Fibroblast of skin of back (primary cell): Measurements from ENCODE around the gene PSMD13.
A peak's percentile ranks its signal among the peaks of the same experiment; 100 is the strongest.

Experiments used
- DNase-seq: peaks from one replicate; pipeline ENCODE4 v3.0.0-alpha.2; 2013

The PSMD13 gene

DNA sequence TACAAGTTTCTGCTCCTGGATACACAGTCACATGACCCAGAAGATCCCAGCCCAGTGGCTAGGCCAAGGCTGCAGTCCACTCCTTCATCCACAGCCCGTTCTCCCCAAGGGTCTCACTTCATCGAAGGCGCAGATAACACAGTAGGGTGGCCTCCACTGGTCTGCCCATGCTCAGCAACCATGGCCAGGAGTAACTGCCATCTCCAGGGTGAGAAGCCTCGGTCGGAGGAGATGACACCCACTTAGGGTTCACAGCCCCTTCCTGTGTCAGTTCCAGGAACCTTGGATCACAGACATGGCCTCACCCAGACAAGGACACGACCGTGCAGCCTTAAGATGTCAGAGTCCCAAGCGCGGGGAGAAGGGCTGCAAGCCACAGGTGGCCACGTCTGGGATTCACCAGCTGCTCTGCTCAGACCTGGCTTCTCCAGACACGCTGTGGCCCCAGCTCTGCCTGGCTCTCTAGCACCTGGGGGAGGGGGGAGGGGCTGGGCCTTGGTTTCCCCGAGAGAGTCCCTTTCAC, 32.1 kb upstream of the PSMD13 start:
- no peak for DNase-seq

DNA sequence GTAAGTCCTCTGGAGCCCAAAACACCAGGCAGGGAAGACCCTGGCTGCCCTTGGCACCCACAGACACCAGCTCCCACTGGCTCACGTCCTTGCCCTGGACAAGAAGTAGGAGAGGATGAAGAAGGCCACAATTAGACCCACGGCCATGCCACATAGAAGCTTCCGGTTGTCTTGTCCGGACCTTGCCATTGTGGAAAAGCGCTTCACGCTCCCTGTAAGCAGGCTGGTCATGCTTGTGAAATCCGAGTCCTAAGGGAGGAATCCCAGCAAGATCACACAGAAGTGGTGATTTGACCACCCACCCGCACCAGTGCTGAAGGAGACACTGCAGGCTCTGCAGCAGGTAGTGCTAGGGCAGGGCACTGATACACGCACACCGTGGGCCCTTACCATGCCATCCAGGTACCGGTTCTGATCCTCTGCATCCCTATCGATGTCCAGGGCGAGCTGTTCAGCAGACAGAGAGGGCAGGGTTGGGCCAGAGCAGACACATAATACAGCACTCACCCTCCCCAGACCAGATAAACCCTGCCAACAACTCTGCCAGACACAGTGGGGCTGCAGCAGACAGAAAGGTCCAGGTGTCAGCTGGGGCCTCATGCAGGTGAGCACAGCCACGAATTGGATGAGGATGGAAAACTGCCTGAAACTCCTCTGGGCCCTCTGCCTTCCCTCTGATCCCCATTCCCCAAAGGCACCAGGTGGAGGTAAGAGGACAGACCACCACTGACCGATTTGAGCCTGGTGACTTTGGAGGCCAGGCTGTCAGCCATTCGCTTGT, 31.4 kb upstream of the PSMD13 start:
- DNase-seq = no peak

DNA sequence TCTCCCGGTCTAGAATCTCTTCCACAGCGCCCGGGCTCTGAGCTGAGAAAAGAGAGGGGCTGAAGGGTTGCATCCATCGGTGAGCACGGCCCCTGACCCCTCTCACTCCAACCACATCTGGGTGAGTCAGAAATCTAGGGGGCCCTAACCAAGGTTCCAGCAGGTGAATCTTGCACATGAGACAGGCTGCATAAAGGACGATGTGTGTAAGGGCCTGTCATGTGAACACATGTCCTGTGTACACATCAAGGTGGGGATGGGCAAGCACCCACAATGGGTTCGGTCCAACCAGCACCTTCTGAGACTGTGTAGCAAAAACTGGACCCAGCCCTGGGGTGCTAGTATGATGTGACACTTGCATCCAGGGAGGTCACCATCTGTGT, 30.8 kb upstream of the PSMD13 start:
- no peak for DNase-seq

DNA sequence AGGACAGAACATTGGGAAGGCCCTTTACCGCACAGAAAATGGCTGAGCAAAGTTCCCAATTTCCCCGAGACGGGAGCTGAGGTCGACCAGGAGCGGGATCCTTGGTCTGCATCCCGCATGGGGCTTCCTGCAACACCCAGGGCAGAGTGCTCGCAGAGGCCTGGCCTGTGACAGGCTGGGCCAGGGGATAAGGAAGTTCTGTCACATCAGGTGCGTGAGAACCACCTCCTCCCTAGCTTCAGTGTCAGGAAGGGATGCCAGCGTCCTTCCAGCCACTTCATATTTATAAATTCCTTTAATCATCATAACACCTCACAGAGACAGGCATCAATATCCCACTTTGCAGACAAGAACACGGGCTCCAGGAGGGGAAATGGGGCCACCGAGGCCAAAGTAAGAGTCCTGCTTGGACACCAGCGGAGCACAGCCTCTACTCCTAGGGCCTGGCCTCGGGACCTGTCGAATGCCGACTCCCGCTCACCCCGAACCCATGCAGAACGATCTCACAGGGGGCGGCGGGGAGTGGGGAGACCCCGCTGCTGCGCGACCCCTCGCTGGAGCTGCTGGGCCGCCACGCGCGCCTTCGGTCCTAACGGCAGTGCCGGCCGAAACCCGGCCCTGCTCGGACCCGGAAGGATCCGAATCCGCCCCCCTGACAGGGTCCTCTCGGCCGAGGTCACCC, 30.1 kb upstream of the PSMD13 start:
- DNase-seq = peak; percentile 24

DNA sequence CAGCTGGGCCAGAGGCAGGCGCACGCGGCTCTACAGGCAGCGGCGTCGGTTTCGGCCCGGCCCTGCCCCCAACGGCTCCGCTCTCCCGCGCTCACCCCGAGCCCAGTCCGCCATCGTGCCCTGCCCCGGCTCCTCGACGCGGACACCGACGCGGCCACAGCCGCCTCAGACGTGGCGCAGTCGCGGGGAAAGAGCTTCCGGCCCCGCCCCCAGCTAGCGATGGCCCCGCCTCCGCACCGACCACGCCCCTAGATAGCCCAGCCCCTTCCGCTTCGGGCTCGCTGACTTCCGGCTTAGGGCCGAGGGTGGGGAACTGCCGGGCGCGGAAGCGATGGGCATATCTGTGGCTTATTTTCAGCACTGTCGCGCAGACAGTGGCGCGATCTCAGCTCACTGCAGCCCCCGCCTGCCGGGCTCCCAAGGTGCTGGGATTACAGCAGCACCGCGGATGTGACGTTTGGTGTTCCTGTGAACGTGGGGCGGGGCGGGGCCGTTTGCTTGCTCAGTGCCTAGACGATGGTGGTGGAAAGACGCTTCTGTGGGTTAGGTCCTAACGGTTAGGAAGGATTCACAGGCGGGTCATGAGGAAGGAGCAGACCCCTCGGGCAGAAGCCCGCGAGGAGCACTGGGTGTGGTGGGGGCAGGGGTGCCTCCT, 29.4 kb upstream of the PSMD13 start, which contains the start of the genes BET1L and RIC8A:
TSS of gene BET1L (minus strand) at position 192 of the 655 bp plus-strand sequence. CDS start at position 114, 78 bp downstream.
TSS of gene RIC8A (plus strand) at position 501 of the 655 bp plus-strand sequence. CDS start 1,147 bp downstream, outside the sequence.
- DNase-seq = peak; percentile 99

DNA sequence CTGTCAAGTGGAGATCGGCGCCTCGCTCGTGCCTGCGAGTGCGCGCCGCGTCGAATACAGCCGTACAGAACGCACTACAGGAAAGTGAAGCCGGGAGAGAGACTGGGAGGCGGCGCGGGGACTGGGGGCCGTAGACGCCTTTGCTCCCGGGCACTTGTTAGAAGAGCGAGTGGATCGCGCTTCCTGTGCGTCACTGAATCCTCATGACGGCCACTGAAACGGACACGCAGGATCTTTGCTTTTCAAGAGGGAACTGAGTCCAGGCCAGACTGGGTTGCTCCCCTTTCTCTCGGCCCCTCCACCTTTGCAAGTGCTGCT, 29.0 kb upstream of the PSMD13 start:
- peak; percentile 47 for DNase-seq

DNA sequence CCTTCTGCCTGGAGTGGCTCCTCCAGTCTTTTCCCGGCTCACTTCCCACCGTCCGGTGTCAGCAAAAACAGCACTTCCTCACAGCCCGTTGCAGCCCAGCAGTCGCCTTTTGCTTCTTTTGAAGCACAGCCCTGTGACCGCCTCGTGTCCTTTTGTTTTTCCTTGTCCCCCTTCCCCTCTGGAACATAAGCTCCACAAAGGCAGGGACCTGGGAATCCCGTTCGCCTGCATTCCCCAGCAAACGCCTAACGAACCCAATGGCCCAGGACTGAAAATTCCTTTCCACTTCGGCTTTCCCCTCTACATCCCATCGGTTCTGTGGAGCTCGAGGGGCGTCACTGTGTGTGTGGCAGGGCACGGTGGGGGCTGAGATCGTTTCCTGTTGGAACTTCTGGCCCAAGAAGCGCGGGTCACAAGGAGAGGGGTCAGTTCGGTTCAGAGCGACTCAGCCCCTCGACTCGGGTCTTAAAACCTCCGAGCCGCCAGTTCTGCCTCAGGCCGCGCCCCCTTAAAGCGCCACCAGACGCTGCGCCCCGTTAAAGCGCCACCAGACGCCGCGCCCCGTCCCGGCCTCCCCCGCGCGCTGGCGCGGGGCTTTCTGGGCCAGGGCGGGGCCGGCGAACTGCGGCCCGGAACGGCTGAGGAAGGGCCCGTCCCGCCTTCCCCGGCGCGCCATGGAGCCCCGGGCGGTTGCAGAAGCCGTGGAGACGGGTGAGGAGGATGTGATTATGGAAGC, 28.4 kb upstream of the PSMD13 start:
- DNase-seq = peak; percentile 80

DNA sequence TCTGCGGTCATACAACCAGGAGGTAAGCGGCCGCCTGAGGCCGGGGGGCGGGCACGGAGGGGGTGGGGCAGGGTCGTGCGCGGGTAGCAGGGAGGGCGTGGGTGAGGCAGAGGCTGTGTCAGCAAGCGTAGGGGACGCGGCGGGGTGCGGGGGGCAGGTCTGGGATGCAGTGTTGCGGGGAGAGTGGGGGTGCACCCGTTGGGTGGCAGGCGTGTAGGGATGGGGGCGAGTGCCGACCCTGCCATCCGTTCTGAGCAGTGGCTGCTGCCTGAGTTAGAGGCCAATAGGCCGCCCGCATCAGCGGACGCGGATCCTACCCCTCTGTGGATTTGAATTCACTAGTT, 27.9 kb upstream of the PSMD13 start:
- no peak for DNase-seq

DNA sequence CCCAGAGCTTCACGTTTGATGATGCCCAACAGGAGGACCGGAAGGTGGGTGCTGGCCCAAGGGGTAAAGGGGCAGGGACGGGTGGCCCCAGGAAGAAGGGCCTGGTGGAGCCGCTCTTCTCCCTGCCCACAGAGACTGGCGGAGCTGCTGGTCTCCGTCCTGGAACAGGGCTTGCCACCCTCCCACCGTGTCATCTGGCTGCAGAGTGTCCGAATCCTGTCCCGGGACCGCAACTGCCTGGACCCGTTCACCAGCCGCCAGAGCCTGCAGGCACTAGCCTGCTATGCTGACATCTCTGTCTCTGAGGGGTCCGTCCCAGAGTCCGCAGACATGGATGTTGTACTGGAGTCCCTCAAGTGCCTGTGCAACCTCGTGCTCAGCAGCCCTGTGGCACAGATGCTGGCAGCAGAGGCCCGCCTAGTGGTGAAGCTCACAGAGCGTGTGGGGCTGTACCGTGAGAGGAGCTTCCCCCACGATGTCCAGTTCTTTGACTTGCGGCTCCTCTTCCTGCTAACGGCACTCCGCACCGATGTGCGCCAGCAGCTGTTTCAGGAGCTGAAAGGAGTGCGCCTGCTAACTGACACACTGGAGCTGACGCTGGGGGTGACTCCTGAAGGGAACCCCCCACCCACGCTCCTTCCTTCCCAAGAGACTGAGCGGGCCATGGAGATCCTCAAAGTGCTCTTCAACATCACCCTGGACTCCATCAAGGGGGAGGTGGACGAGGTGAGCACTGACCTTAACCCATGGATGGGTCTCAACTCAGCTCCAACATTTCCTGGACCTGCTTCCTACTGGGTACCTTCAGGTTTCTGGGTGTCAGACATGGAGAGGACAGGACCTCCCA, 27.3 kb upstream of the PSMD13 start:
- peak; percentile 21 for DNase-seq

DNA sequence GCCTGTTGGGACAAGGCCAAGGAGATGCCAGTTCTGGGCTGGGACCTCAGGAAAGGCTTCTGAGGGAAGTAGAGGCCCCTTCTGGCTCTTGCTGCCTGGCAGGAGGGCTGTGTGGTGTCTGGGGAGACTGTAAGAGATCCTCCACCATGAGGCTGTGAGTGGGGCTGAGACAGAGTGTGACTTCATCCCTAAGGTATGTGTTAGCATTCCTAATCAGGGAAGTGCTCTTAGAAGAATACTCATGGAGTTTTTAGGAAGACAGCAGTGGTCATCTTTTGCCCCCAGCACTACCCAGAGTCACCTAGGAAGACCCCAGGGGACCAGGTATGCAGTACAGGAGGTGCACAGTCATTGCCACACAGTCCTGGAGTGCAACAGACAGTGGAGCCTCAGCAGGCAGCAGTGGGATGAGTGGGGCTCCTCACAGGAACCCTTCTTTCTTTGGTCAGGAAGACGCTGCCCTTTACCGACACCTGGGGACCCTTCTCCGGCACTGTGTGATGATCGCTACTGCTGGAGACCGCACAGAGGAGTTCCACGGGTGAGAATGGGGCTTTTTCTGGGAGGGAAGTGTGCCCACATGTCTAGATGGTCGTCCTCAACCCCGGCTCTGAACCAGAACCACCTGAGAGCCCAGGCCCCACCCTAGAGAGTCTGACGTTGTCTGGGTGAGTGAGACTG, 26.5 kb upstream of the PSMD13 start:
- DNase-seq = peak; percentile 89

DNA sequence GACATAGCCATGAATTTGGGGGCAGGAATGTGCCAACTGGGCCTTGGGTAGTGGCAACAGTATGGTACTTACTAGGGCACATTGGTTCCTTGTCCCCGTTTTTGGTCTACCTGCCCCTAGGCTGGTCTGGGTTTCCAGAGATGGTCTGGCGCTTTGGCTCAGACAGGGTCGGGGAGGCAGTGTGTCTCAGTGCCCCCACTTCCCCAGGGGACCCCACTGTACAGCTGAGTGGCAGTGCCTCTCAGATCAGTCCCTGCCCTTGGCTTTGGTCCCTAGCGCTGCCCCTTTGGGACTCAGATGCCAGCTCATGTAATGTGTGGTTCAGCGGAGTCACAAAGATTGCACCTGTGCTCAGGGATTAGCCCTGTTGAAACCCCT, 26.0 kb upstream of the PSMD13 start:
- DNase-seq = no peak

DNA sequence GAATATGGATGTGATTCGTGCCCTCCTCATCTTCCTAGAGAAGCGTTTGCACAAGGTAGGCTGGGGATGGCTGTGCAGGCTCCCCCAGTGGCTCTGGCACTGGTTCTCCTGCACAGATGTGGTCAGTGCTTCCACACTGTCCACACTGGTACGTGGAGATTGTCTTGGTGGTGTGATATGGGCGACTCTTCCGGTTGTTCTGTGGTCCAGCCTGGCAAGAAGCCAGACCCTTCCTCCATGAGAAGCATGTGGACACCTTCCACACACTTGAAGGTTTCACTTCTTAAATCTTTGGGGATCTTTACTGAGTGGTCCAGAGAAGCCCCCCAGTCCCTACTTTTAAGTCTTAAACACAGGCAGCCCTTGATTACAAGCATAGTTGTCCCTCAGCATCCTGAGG, 25.5 kb upstream of the PSMD13 start:
- no peak for DNase-seq

DNA sequence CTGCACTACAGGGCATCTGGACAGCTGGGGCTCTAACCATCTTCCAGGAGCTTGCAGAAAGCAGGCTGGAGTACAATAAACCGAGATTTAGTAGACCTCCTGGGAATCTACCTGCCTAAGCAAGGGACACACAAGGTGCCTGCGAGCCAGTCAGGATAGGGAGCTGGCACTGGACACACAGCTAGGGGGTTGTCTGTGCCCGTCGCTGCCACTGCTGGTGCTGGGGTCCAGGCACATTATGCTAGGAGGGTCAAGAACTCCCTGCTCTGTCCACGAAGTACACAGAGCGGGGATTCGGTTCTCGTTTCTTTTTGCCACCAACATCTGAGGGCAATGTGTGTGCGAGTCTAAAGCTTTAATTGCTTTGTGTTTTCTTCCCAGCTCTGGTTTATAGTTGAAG, 25.0 kb upstream of the PSMD13 start:
- DNase-seq = no peak

DNA sequence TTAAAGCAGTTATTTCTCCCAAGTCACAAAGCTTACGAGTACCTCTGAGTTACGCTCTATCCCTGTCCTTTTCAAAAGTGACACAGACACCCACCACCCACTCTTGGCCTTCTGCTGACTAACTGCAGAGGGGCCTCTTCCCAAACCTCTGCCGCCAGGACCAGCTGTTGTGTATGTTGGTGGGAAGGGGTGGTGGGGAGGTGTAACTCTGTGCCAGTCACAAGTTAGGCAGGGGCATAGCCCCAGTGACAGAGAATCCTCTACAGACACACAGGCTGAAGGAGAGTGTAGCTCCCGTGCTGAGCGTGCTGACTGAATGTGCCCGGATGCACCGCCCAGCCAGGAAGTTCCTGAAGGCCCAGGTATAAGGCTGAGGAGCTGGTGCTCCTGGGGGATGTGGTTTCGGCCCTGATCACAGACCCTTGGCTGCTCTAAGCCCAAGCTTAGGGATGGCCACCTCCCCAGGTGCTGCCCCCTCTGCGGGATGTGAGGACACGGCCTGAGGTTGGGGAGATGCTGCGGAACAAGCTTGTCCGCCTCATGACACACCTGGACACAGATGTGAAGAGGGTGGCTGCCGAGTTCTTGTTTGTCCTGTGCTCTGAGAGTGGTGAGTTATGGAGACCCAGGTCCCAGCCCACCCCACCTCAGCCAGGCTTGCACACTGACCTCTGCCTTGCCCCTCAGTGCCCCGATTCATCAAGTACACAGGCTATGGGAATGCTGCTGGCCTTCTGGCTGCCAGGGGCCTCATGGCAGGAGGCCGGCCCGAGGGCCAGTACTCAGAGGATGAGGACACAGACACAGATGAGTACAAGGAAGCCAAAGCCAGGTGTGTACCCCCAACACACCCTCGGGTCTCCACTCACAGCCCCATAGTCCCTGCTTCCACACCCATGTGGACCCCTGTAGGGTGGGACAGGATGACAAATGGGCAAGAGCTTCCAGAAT, 24.4 kb upstream of the PSMD13 start:
- no peak for DNase-seq

DNA sequence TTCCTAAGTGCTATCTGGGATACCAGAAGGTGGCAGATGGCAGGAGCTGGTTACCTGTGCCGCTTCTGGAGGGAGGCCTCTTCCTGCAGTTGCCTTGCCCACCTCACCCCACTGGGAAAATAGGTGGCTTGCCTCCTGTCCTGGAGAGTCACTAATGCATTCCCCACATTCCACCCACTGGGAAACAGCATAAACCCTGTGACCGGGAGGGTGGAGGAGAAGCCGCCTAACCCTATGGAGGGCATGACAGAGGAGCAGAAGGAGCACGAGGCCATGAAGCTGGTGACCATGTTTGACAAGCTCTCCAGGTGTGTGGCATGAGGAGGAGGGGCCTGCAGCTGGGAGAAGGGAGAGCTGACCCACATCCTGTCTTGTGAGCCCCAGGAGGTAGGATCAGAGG, 23.7 kb upstream of the PSMD13 start:
- DNase-seq = no peak

DNA sequence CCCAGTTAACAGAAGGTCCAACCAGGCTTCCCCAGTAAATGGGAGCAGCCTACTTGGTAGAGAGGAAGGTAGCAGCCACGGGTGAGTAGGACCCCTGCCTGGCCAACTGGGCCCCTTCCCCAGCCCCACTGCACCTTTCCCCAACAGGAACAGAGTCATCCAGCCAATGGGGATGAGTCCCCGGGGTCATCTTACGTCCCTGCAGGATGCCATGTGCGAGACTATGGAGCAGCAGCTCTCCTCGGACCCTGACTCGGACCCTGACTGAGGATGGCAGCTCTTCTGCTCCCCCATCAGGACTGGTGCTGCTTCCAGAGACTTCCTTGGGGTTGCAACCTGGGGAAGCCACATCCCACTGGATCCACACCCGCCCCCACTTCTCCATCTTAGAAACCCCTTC, 22.7 kb upstream of the PSMD13 start:
- no peak for DNase-seq

DNA sequence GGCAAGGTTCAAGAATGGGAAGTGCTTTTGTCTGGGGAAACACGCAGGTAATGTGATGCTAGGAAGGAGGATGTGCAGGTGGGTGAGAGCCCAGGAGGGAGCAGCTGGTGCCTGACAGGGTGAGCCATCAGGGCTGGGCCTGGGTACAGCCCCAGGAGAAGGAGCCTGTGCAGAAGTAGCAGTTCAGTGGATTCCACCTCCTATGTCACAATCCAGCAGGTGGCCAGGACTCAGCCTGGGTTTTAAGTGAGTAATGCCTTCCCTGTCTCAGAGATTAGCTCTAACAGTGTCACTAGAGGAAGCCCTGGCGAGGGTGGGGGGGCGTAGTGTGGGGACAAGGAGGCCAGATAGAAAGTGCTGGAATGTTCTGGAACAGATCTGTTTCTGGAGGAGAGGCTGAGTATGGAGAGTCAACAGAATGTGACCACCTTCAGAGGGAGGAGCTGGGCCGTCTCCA, 21.2 kb upstream of the PSMD13 start:
- DNase-seq = no peak

DNA sequence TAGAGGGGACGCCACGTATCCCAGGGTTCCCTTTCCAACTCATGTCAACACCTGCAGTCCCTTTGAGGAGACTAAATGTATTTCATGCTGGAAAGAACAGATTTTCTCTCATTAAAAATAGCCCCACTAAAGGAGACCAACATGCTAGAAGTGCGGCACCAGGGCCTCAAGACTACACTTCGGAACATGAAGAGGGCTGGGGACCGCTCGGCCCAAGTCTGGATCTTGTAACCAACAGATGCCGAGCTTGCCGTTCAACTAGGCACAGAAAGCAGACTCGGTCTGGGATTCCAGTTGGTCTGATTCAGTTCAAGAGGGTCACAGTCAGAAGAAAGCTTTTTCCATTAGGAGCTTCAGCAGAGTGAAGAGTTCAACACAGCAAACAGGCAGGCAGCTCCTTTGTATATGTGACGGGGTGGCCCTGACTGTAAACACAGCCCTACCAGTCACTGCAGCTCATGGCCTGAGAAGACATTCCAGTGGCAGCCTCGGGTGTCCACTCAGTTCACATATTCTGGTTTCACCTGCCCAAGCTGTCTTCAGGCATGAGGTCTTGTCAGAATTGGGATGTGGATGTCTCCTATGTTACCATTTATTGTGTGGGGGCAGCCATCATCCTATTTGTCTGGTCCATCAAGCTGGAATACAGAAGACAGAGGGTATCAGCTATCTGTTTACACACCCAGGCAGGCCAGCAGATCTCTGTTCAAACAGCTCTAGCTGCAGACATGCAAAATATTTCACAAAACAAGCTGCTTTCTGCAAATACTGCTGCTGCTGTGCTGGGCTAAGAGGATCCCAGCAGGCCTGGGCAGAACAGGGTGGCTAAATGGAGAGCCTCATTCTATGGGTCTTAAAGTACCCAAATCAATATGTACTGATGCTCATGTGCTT, 20.4 kb upstream of the PSMD13 start:
- no peak for DNase-seq

DNA sequence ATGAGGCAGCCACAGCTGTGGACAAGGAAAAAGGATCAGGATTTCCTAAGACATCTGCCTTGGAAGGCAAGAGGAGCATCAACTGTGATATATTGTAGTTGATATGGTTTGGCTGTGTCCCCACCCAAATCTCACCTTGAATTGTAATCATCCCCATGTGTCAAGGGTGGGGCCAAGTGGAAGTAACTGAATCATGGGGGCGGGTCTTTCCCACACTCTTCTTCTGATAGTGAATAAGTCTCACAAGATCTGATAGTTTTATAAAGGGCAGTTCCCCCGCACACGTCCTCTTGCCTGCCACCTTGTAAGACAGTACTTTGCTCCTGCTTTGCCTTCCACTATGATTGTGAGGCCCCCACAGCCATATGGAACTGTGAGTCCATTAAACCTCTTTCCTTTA, 19.1 kb upstream of the PSMD13 start:
- no peak for DNase-seq
